NT2/D1 (cell line): ENCODE measurements around the gene GALNT16.

ENCODE experiments used
- SUZ12 ChIP-seq: IDR thresholded peaks from 2 replicates; pipeline ENCODE4 v1.6.1; 2011; ENCODE audit not compliant: insufficient read length, insufficient read depth; ENCODE audit errors: extremely low read depth
- YY1 ChIP-seq: IDR thresholded peaks from 2 replicates; pipeline ENCODE4 v1.6.1; 2011; ENCODE audit not compliant: insufficient read length, insufficient read depth

DNA sequence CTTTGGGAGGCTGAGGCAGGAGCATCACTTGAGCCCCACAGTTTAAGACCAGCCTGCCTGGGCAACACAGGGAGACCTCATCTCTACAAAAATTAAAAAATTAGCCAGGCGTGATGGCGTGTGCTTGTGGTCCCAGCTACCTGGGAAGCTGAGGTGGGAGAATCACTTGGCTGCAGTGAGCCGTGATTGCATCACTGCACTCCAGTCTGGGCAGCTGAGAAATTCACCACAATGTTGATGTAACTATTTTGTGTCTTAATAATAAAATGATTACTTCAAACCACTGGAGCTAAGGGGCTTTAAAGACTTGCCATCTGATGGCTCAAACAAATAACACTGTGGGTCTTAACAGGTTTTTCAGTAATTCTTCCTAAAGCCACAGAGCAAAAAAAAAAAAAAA is 127.4 kb downstream of the GALNT16 start:
- no peak for TF ChIP-seq YY1
- no peak for TF ChIP-seq SUZ12
